ENCODE data around the gene TSPAN18.
A peak's percentile ranks its signal among the peaks of the same experiment; 100 is the strongest.
"Not testable (repeated sequence)": the region's sequence is repeated elsewhere in the genome, so short reads cannot be mapped to it uniquely, and the experiment has no call there.

The TSPAN18 gene

GRCh38 chr11:44868455-44869421 is 142.0 kb downstream of the TSPAN18 start:
- no peak overlapping the region for H3K4me3 ChIP-seq (ENCODE audit: low read length)
- DNase-seq (ENCODE audit: low read depth, low spot score) = no peak

GRCh38 chr11:44870181-44870580 is 143.4 kb downstream of the TSPAN18 start:
- DNase-seq (ENCODE audit: low read depth, low spot score) = no peak
- H3K4me3 ChIP-seq (ENCODE audit: low read length) = no peak overlapping the region

GRCh38 chr11:44870615-44871176 is 143.9 kb downstream of the TSPAN18 start:
- DNase-seq (ENCODE audit: low read depth, low spot score) = peak; percentile 35
- H3K4me3 ChIP-seq (ENCODE audit: low read length) = no peak overlapping the region

- not testable (repeated sequence) for DNase-seq (ENCODE audit: low read depth, low spot score); H3K4me3 ChIP-seq (ENCODE audit: low read length)
These were observed 144.9 kb downstream of the TSPAN18 start for GRCh38 chr11:44871682-44872081.

GRCh38 chr11:44872556-44872955 is 145.8 kb downstream of the TSPAN18 start:
- no peak for DNase-seq (ENCODE audit: low read depth, low spot score)
- H3K4me3 ChIP-seq (ENCODE audit: low read length) = no peak overlapping the region

- DNase-seq (ENCODE audit: low read depth, low spot score) = no peak
- no peak overlapping the region for H3K4me3 ChIP-seq (ENCODE audit: low read length)
These were observed 146.8 kb downstream of the TSPAN18 start for GRCh38 chr11:44873537-44873936.

GRCh38 chr11:44874284-44874683 is 147.5 kb downstream of the TSPAN18 start:
- H3K4me3 ChIP-seq (ENCODE audit: low read length) = no peak overlapping the region
- DNase-seq (ENCODE audit: low read depth, low spot score) = no peak

- DNase-seq (ENCODE audit: low read depth, low spot score) = no peak
These were observed 148.3 kb downstream of the TSPAN18 start for GRCh38 chr11:44875037-44875436.

GRCh38 chr11:44876194-44876723 is 149.5 kb downstream of the TSPAN18 start:
- no peak for DNase-seq (ENCODE audit: low read depth, low spot score)
- H3K4me3 ChIP-seq (ENCODE audit: low read length) = no peak overlapping the region

More at GRCh38 chr11:44875037-44875436, 148.3 kb downstream of the TSPAN18 start:
- H3K4me3 ChIP-seq (ENCODE audit: low read length) = no peak overlapping the region

- DNase-seq (ENCODE audit: low read depth, low spot score) = no peak
- no peak overlapping the region for H3K4me3 ChIP-seq (ENCODE audit: low read length)
These were observed 150.1 kb downstream of the TSPAN18 start for GRCh38 chr11:44876906-44877305.

GRCh38 chr11:44877571-44878497 is 151.1 kb downstream of the TSPAN18 start:
- DNase-seq (ENCODE audit: low read depth, low spot score) = no peak
- no peak overlapping the region for H3K4me3 ChIP-seq (ENCODE audit: low read length)

- no peak for DNase-seq (ENCODE audit: low read depth, low spot score)
- H3K4me3 ChIP-seq (ENCODE audit: low read length) = no peak overlapping the region
These were observed 151.9 kb downstream of the TSPAN18 start for GRCh38 chr11:44878711-44879110.

GRCh38 chr11:44879432-44879831 is 152.7 kb downstream of the TSPAN18 start:
- no peak overlapping the region for H3K4me3 ChIP-seq (ENCODE audit: low read length)
- DNase-seq (ENCODE audit: low read depth, low spot score) = no peak

GRCh38 chr11:44880511-44880910 is 153.7 kb downstream of the TSPAN18 start:
- no peak for DNase-seq (ENCODE audit: low read depth, low spot score)
- H3K4me3 ChIP-seq (ENCODE audit: low read length) = no peak overlapping the region

- no peak overlapping the region for H3K4me3 ChIP-seq (ENCODE audit: low read length)
- DNase-seq (ENCODE audit: low read depth, low spot score) = no peak
These were observed 154.2 kb downstream of the TSPAN18 start for GRCh38 chr11:44880953-44881352.

- H3K4me3 ChIP-seq (ENCODE audit: low read length) = no peak overlapping the region
- DNase-seq (ENCODE audit: low read depth, low spot score) = no peak
These were observed 156.5 kb downstream of the TSPAN18 start for GRCh38 chr11:44883277-44883676.

- DNase-seq (ENCODE audit: low read depth, low spot score) = no peak
- H3K4me3 ChIP-seq (ENCODE audit: low read length) = no peak overlapping the region
These were observed 157.3 kb downstream of the TSPAN18 start for GRCh38 chr11:44884056-44884455.

GRCh38 chr11:44885065-44885810 is 158.5 kb downstream of the TSPAN18 start:
- H3K4me3 ChIP-seq (ENCODE audit: low read length) = no peak overlapping the region
- no peak for DNase-seq (ENCODE audit: low read depth, low spot score)

Data from Jurkat, Clone E6-1 (cell line).